ENCODE measurements around the gene JADE3. TPM values are rescaled to one million over a fixed set of nuclear protein-coding genes. Genes with fewer than 3 reads are reported as not detected.

JADE3 gene
- polyA plus RNA-seq, 1 donor (not counting 4 experiments of a cell fraction or from before 2014, with no cell fraction given) = 8.2 TPM

DNA sequence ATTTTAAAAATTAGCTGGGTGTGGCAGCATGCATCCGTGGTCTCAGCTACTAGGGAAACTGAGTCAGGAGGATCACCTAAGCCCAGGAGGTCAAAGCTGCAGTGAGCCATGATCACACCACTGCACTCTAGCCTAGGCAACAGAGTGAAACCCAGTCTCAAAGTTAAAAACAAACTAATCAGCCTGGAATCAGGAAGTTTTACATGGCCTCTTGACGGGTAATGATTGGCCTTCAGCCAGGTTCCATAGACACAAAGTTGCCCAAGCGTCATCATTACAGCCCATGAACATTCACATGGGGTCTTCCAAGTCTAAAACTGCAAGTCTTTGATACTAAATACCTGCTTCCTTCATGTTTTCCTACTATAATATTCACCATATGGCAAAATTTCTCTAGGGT lies 156.0 kb downstream of the JADE3 start:
- Histone ChIP-seq H3K4me1 (ENCODE audit: control insufficient read depth, extremely low read depth, insufficient read depth, low read length) (no peaks in the 10 kb centered on the region), H3K9ac (ENCODE audit: control insufficient read depth, extremely low read depth, insufficient read depth, low read length) (no peak overlapping the region), H3K79me2 (ENCODE audit: control insufficient read depth, insufficient read depth, low read length) (no peaks in the 10 kb centered on the region), H3K36me3 (ENCODE audit: control insufficient read depth in 2 of 2, extremely low read depth in 1 of 2, insufficient read depth in 2 of 2, low read length in 2 of 2) (peaks cover 0 to 1% of the 10 kb centered on the region in 2 experiments), H4K20me1 (ENCODE audit: control insufficient read depth, extremely low read depth, insufficient read depth, low read length) (no peaks in the 10 kb centered on the region), H3K27me3 (ENCODE audit: control insufficient read depth, extremely low read depth, insufficient read depth, low read length) (no peaks in the 10 kb centered on the region), H2AFZ (ENCODE audit: control insufficient read depth, low read length) (no peak overlapping the region), H3K9me1 (ENCODE audit: control insufficient read depth, extremely low read depth, insufficient read depth, low read length) (no peaks in the 10 kb centered on the region), H3K4me2 (ENCODE audit: control insufficient read depth, extremely low read depth, insufficient read depth, low read depth, low read length) (no peak overlapping the region), H3K27ac (ENCODE audit: control insufficient read depth, insufficient read depth, low read length) (no peak overlapping the region), H3K4me3 (ENCODE audit: control insufficient read depth in 2 of 3, extremely low read depth in 1 of 3, insufficient read depth in 2 of 3, low read depth in 1 of 3, low read length in 3 of 3) (no peak overlapping the region), H3K9me3 (ENCODE audit: control insufficient read depth, low read depth, low read length) (no peaks in the 10 kb centered on the region)
- TF ChIP-seq, protein P1, sequence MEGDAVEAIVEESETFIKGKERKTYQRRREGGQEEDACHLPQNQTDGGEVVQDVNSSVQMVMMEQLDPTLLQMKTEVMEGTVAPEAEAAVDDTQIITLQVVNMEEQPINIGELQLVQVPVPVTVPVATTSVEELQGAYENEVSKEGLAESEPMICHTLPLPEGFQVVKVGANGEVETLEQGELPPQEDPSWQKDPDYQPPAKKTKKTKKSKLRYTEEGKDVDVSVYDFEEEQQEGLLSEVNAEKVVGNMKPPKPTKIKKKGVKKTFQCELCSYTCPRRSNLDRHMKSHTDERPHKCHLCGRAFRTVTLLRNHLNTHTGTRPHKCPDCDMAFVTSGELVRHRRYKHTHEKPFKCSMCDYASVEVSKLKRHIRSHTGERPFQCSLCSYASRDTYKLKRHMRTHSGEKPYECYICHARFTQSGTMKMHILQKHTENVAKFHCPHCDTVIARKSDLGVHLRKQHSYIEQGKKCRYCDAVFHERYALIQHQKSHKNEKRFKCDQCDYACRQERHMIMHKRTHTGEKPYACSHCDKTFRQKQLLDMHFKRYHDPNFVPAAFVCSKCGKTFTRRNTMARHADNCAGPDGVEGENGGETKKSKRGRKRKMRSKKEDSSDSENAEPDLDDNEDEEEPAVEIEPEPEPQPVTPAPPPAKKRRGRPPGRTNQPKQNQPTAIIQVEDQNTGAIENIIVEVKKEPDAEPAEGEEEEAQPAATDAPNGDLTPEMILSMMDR (optimal IDR thresholded peaks at IDR 0.05 in 1 of 3, IDR thresholded peaks at IDR 0.05 in 1 of 3, conservative IDR thresholded peaks at IDR 0.05 in 1 of 3; ENCODE audit: extremely low read depth in 1 of 3, insufficient read depth in 2 of 3, low read length in 3 of 3) = no peak
- no peak for TF ChIP-seq EZH2 (IDR thresholded peaks at IDR 0.05; ENCODE audit: low read length)
- dilution Hi-C loops (cut with MboI; ENCODE audit: extremely low pct_ligation_motif_present, low sequenced_read_pairs) = no loop called here
- no peak for DNase-seq (ENCODE audit: low read depth, low spot score)
- FAIRE-seq = no peak

GRCh38 chrX:47068720-47069119 lies 156.5 kb downstream of the JADE3 start:
- Histone ChIP-seq H3K4me1 (ENCODE audit: control insufficient read depth, extremely low read depth, insufficient read depth, low read length) (no peaks in the 10 kb centered on the region), H3K9me3 (ENCODE audit: control insufficient read depth, low read depth, low read length) (no peaks in the 10 kb centered on the region), H3K79me2 (ENCODE audit: control insufficient read depth, insufficient read depth, low read length) (no peaks in the 10 kb centered on the region), H3K27ac (ENCODE audit: control insufficient read depth, insufficient read depth, low read length) (no peak overlapping the region), H4K20me1 (ENCODE audit: control insufficient read depth, extremely low read depth, insufficient read depth, low read length) (no peaks in the 10 kb centered on the region), H3K4me3 (ENCODE audit: control insufficient read depth in 2 of 3, extremely low read depth in 1 of 3, insufficient read depth in 2 of 3, low read depth in 1 of 3, low read length in 3 of 3) (no peak overlapping the region), H3K36me3 (ENCODE audit: control insufficient read depth in 2 of 2, extremely low read depth in 1 of 2, insufficient read depth in 2 of 2, low read length in 2 of 2) (no peaks in the 10 kb centered on the region), H3K9ac (ENCODE audit: control insufficient read depth, extremely low read depth, insufficient read depth, low read length) (no peak overlapping the region), H3K9me1 (ENCODE audit: control insufficient read depth, extremely low read depth, insufficient read depth, low read length) (no peaks in the 10 kb centered on the region), H2AFZ (ENCODE audit: control insufficient read depth, low read length) (no peak overlapping the region), H3K4me2 (ENCODE audit: control insufficient read depth, extremely low read depth, insufficient read depth, low read depth, low read length) (no peak overlapping the region), H3K27me3 (ENCODE audit: control insufficient read depth, extremely low read depth, insufficient read depth, low read length) (no peaks in the 10 kb centered on the region)
- TF ChIP-seq, protein P1 (optimal IDR thresholded peaks at IDR 0.05 in 1 of 3, IDR thresholded peaks at IDR 0.05 in 1 of 3, conservative IDR thresholded peaks at IDR 0.05 in 1 of 3; ENCODE audit: extremely low read depth in 1 of 3, insufficient read depth in 2 of 3, low read length in 3 of 3) = no peak
- TF ChIP-seq EZH2 (IDR thresholded peaks at IDR 0.05; ENCODE audit: low read length) = no peak
- no peak for DNase-seq (ENCODE audit: low read depth, low spot score)
- dilution Hi-C loops (cut with MboI; ENCODE audit: extremely low pct_ligation_motif_present, low sequenced_read_pairs) = no loop called here
- no peak for FAIRE-seq

Measured in keratinocyte (primary cell).